ENCODE data around the gene AIMP1.
"Not testable (repeated sequence)": the region's sequence is repeated elsewhere in the genome, so short reads cannot be mapped to it uniquely, and the experiment has no call there.

The AIMP1 gene

DNA sequence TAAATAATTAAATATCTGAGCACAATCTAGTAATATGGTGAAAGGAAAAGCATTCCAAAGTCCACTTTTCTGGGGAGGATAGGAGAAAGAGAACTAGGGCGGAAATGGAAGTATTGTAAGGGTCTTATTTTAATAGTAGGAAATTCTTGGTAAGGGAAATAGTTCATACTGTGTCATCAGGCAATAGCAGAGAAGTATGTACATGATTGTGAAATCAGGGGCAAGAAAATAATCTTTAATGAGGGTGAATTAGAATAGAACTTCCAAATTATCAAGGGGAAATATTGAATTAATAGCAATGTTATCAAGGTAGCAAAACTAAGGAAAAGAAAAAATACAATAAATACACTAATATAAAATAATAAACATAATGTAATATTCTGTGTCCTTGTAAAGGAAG, 37.4 kb downstream of the AIMP1 start:
- no peak for DNase-seq

DNA sequence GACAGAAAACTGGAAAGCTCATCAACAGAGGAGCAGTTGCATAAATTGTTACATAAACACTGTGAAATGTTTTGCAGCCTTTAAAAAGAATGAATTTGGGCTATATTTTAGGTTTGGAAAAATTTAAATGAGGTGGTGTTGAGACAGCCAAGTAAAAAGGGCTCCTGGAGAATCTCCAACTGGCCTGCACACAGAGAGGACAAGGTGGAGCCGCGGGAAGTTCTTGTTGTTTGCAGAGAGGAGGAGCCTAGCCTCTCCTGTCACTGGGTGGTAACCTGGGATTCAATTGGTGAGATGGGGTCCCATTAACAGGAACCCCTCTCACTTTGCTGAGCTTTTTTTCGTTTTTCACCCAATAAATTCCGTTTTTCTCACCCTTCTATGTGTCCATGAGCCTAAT, 38.8 kb downstream of the AIMP1 start:
- no peak for DNase-seq

DNA sequence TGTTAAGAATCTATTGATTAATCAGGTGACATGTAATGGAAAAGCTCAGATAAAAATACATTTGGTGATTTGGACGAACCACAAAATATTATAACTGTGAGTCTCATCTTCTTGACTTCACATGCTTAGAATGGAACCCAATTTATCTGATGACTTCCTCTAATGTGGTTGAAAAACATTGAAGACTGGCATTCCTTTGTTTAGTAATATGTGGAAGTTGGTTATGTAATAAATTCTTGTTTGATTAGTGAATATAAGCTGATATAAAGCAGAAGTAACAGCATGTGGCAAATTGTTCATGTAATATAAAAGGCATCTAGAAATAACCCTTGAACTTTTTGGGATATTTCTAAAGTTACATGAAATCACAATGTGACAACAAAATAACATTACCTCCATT, 42.5 kb downstream of the AIMP1 start:
- no peak for DNase-seq

DNA sequence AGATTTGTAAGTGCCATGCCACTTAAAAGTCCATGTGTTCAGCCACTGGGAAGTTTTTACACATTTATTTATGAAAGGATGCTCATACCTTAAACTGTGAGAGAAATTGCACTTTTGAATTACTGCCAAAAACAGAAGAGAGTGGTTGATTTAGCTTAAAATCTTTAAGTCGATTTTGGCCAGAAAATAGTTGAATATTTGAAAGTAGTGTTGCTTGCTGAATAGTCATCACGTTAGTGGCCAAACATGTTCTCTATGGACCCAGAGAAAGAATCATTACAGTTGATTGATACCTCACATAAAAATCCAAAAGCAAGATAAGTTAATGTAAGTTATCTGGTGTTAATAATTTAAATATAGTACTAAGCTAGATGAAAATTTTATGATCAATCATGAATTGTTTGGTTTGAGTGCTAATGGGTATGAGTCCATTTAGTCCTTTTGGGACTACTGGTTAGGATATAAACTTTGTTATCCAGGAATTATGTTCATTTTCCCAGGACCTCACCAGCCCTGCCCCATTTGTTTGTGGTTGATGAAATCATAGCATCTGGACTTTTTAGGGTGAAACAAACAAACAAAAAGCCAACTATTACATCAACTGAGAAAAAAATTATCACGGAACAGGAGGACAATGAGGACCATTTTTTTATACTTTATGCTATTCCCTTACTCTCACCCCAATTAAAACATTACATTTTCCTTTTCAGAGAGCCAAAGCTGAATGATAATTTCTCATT, 45.9 kb downstream of the AIMP1 start:
- DNase-seq, result no peak

DNA sequence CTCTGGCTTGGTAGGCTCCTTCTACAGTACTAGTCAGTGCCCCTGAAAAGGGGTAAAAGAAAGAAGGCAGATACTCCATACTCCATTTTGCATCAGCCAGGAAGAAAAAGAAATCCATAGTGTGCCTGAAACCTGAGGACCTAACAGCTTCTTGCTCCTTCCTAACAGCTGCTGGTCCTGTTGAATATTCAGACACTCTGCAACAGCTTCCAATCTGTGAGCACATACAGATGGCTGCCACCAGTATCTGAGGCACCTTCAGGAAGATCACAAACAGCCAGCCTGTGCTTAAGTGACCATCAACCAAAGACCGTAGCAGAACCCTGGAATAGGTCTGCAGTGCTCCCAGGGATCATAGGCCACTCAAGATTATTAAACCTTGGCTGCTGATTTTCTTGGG, 47.9 kb downstream of the AIMP1 start:
- no peak for DNase-seq

DNA sequence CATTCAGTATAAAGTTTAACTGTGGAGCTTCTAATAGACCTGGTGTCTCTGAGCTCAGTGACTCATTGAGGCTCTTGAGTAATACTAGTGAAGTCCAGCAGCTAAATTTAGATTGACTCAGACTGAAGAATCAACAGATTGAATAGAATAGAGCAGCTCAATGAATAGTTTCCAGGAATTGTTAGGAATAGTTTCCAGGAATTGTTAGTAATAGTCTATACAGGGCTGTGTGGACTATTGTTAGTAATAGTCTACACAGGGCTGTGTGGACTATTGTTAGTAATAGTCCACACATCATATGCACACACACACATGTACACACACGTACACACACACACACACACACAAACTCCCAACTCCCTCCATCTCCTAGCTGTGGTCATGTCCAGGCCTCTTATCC, 49.3 kb downstream of the AIMP1 start:
- no peak for DNase-seq

DNA sequence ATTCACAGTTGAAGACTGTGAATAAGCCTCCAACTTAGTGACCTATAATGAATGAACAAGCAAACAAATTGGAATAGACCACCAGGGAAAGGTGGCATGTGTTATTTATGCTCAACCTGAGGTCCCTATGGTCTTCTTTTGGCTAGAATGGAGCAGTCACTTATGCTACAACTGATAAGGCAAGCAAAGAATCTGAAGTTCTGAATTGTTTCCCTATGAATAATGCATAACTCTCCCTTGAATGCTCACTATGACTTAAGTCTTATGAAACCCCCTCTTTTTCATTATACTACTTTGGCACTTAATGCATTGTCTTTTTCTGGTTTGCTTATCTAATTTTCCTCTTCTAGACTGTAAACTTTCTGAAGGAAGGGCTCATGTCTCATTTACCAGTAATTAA, 49.7 kb downstream of the AIMP1 start:
- no peak for DNase-seq

DNA sequence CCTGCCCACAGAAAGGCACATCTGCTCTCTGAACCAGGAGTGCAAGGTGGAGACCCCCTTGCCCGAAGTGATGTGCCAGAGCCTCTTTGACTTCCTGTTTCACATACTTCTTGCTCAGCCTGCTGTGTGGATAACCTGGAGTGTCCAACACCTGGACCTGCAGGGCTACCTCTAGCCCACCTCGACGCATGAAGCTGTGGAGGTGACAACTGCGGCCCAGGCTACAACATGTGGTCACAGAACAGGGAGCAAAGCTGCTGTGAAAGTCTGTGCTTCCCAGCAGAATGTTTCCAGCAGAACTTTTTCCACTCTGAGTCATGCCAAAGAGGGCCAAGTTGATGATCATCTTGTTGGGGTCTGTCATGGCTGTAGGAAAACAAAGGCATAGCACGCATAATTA, 50.7 kb downstream of the AIMP1 start:
- DNase-seq, result no peak

DNA sequence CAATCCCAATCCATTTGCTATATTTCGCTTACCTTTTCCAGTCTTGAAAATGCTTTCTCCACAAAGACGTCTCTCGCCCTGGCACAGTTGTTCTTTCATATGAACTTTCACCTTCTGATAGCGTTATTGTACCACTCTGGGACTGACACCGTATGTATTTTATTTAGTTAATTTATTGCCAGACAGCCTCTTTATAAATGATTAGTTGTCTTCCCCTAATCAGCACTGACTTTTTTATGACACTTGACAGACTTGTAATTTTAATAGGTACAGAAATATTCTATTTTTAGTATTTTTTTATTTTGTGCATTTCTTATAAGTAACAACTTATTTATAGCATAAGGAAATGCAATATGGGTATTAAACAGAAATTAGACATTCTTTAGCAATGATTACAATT, 52.3 kb downstream of the AIMP1 start, which contains the start of gene GIMD1:
Gene GIMD1, minus strand, starts transcription at position 101 of the 400 bp plus-strand sequence. CDS start 1,343 bp downstream, outside the sequence.
- no peak for DNase-seq

DNA sequence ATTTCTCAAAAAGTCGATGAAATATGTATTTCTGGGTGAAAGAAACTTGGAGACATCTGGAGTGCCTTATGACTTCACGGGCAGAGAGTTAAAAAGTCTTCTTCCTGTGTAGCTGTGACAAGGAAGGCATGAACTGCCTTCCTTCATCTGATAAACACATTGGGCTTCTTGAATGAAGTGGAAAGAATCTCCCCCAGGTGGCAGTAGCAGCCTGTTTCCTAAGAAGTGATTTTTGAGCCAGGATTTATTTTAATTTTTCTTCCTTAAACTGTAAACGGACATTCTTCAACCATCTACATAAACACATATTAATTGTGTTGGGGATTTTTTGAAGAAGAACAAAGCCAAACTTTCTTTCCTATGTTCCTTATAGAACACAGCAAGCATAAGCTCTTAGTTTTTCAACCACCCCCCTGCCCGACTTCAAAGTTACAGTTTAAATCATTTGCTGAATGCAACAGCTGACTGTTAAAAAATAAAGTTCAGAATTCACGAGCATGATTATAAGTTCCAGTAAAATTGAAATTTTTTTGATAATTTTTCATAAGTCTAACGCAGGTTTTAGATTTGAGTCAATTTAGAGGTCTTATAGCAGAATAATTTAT, 53.2 kb downstream of the AIMP1 start:
- DNase-seq, result no peak

DNA sequence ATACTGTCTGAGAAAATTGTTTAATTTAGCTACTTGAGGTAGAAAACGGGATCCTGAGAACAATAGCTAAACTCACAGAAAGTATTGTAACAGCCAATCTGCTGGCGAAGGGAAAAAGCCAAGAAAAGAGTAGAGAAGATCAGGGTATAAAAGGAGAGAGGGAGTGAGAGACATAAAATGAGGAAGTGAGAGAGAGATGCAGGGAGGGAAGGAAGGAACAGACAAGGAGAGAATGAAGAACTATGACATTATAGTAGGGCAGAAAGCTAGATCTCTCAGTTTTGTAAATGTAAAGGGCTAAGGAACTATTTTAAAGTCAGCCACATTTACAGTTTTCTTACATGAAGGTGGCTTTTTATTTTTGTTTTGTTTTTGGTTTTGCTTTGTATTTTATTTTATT, 53.9 kb downstream of the AIMP1 start:
- no peak for DNase-seq

DNA sequence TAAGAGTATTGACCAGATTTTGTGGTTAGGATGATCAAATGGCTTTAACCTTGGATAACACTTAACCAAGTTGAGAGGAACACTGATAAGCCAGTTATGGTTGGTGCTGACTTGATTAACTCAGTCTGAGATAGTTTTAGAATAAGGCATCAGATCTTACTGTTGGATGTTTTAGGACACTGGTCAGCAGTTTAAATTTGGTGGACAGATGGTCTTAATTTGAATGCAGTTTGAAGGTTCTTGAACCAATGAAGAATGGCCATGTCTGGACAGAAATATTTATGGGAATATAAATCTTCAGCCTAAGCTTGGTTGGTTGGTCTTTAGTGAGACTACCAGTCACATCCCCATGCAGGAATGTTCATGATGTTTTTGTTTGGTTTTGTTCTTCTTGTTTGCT, 54.8 kb downstream of the AIMP1 start:
- no peak for DNase-seq

DNA sequence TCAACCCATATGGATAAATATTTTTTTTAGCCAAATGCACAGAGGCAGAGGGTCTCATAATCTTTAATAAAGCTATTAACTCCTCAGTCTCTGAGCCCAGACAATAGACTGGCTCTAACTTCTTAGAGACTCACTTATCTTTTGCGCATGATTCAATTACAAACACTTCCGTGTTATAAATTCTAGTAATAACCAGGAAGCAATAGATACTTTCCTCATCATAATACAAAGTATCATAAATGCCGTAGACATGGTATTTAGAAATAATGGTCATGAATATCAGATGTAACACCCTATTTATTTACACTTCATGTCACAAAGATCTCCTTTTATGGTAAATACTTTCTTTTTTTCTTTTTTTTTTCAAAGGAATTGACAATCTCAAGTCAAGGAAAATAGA, 56.7 kb downstream of the AIMP1 start:
- no peak for DNase-seq

DNA sequence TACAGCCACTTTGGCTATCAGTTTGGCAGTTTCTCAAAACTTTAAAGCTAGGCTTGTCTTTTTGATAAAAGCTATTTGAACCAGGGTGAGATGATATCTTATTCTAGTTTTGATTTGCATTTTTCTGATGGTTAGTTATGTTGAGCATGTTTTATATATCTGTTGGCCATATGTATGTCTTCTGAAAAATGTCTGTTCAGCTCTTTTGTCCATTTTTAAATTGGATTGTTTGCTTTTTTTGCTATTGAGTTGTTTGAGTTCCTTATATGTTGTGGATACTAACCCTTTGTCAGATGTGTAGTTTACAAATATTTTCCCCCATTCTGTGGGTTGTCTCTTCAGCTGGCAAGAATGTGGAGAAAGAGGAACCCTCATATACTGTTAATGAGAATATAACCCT, 63.8 kb downstream of the AIMP1 start:
- no peak for DNase-seq

DNA sequence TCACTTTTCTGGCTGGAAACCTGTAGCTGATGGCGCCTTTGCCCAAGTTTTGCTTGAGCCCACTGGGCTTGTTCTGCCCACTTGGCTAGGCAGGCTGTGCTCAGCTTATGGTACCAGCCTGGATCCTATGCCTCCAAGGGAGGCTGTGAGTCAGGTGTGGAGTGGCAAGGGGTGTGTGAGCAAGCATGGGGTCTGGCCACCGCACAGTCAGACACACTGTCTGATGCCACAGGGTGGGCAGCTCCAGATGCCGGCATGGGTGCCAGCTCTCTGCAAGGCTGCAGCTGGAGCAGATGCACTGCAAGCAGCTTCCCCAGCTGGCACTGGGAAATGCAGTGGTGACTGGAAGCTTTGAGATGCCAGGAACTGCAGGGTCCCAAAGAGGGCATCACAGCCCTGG, 68.5 kb downstream of the AIMP1 start:
- no peak for DNase-seq

DNA sequence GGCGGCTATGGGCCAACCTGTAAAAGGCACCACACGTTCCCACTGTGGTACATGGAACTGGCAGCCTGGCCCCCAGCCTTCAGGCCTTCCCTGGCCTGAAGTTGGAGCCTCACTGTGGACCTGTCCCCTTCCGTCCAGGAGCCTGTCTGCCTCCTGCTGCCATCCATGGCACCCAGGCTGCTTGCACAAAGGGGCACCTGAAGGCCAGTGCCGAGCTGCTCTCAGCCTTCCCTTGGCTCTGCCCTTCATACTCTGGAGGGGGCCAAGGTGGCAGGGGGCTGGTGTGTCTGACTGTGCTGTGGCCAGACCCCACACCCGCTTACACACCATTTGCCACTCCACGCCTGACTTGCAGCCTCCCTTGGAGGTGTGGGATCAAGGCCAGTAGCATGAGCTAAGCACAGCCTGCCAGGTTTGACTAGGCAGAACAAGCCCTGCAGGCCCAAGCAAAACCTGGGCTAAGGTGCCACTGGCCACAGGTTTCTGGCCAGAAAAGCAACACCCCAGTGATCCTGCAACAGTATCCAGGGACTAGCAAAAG, 69.6 kb downstream of the AIMP1 start:
- no peak for DNase-seq

DNA sequence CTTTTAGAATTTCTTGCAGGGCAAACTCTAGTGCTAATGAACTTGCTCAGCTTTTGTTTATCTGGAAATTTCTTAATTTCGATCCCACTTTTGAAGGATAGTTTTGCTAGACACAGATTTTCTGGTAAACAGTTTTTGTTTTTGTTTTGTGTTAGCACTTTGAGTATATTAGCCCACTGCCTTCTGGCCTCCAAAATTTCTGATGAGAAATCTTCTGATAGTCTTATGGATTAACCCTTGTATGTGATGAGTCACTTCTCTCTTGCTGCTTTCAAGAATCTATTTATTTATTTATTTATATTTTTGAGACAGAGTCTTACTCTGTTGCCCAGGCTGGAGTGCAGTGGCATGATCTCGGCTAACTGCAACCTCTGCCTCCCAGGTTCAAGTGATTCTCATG, 79.2 kb downstream of the AIMP1 start:
- no peak for DNase-seq

DNA sequence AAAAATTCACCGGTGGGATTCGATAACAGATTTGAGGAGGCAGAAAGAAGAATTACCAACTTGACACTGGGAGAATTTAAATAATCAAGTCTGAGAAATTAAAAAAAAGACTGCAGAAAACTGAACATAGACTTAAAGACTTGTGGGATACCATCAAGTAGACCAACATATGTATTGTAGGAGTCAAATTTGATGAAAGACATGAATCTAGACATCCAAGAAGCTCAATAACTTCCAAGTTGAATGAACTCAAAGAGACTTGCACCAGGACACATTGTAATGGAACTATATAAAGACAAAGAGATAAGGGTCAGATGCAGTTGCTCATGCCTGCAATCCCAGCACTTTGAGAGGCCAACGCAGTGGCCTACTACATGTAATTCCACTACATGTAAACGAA, 82.5 kb downstream of the AIMP1 start:
- DNase-seq, result not testable (repeated sequence)
